Testis (tissue), 2 donors: Measurements from ENCODE around the gene CFAP61.

Source experiments
- CTCF ChIP-seq, 3 experiments: fragments of 450-650 bp in 2 of 3; fragments of 200-600 bp in 1 of 3; sonication (generic) in 1 of 3; IDR thresholded peaks; one replicate each; pipeline ENCODE4 v1.5.1; 2016 to 2019; ENCODE audit warnings: antibody characterized with exemption in 3 of 3, mild to moderate bottlenecking in 2 of 3, moderate library complexity in 1 of 3
- POLR2A ChIP-seq: fragments of 450-650 bp; IDR thresholded peaks from one replicate; pipeline ENCODE4 v1.6.1; 2017; ENCODE audit warnings: antibody characterized with exemption, mild to moderate bottlenecking, moderate library complexity

- TF ChIP-seq CTCF (IDR thresholded peaks at IDR 0.05) (no peak), POLR2A (no peak)
Measured at GRCh38 chr20:20202768-20203167, 150.4 kb downstream of the CFAP61 start.
